CD4-positive, alpha-beta T cell (primary cell): ENCODE measurements around the gene NDUFA3. TPM values are rescaled to one million over a fixed set of nuclear protein-coding genes. Genes with fewer than 3 reads are reported as not detected.

Source experiments
- ATAC-seq: fragments of 200-7000 bp; cut with Tn5 transposase; one replicate; pipeline ENCODE4 v1.10.0; 2022; ENCODE audit warnings: mild to moderate bottlenecking; ENCODE audit not compliant: poor library complexity
- CTCF ChIA-PET: fragments of 350-600 bp; sonication (Branson Sonifier 250); formaldehyde crosslinking; loops from one replicate; lab custom pipeline; 2021; ENCODE audit warnings: antibody characterized with exemption, inconsistent platforms; lab: Charles Lee
- POLR2A ChIA-PET: fragments of 350-600 bp; sonication (Branson Sonifier 250); formaldehyde crosslinking; loops from one replicate; lab custom pipeline; 2021; ENCODE audit warnings: antibody characterized with exemption, inconsistent platforms; lab: Charles Lee
- DNase-seq, 14 experiments: peaks; one replicate each; pipeline ENCODE4 v3.0.0-alpha.2; 2013 to 2020; ENCODE audit warnings: mixed read lengths in 2 of 14
- H3K27ac ChIP-seq, 2 donors: one replicate each; pipeline versions ENCODE4 v1.5.1 to v1.7.0; 2013; ENCODE audit warnings: low read length in 2 of 2, low read depth in 1 of 2, mild to moderate bottlenecking in 1 of 2
- H3K27me3 ChIP-seq, 2 experiments: 1 replicate in 1 of 2; 2 replicates in 1 of 2; pipeline versions ENCODE4 v1.6.1 to v1.7.0; 2013; ENCODE audit warnings: low read length in 2 of 2, control low read depth in 1 of 2, mild to moderate bottlenecking in 1 of 2, moderate library complexity in 1 of 2; ENCODE audit not compliant: insufficient read depth in 2 of 2, control insufficient read depth in 1 of 2
- H3K36me3 ChIP-seq: one replicate; pipeline ENCODE4 v1.6.1; 2013; ENCODE audit warnings: low read length, control low read depth; ENCODE audit not compliant: insufficient read depth
- H3K4me1 ChIP-seq: one replicate; pipeline ENCODE4 v1.6.1; 2013; ENCODE audit warnings: low read length, control low read depth; ENCODE audit not compliant: insufficient read depth
- H3K4me3 ChIP-seq: one replicate; pipeline ENCODE4 v1.5.1; 2013; ENCODE audit warnings: mild to moderate bottlenecking, low read length, moderate library complexity
- H3K9me3 ChIP-seq, 2 experiments: 1 replicate in 1 of 2; 2 replicates in 1 of 2; pipeline versions ENCODE4 v1.6.1 to v1.7.0; 2013; ENCODE audit warnings: low read length in 2 of 2, mild to moderate bottlenecking in 2 of 2, control low read depth in 1 of 2, moderate library complexity in 1 of 2; ENCODE audit not compliant: control insufficient read depth in 1 of 2, insufficient read depth in 1 of 2
- H3K27ac Mint-ChIP-seq: one replicate; pipeline ENCODE4 v1.8.0; 2020; ENCODE audit warnings: mixed read lengths
- H3K27me3 Mint-ChIP-seq: one replicate; pipeline ENCODE4 v1.8.0; 2021; ENCODE audit warnings: mixed read lengths
- H3K36me3 Mint-ChIP-seq: one replicate; pipeline ENCODE4 v1.8.0; 2021; ENCODE audit warnings: low read depth, mixed read lengths
- H3K4me1 Mint-ChIP-seq: one replicate; pipeline ENCODE4 v1.8.0; 2021; ENCODE audit warnings: low read depth, mixed read lengths
- H3K4me3 Mint-ChIP-seq: one replicate; pipeline ENCODE4 v1.8.0; 2020; ENCODE audit warnings: mild to moderate bottlenecking, mixed read lengths
- H3K9me3 Mint-ChIP-seq: one replicate; pipeline ENCODE4 v1.8.0; 2020; ENCODE audit warnings: mixed read lengths
- CTCF ChIP-seq: fragments of 200-600 bp; IDR thresholded peaks from one replicate; pipeline ENCODE4 v1.8.0; 2022; ENCODE audit warnings: antibody characterized with exemption, mild to moderate bottlenecking
- intact Hi-C, 2 experiments: fragments of 100-400 bp; cut with DNase I in 1 of 2; cut with micrococcal nuclease in 1 of 2; formaldehyde crosslinking; loops; one replicate each; pipeline versions ENCODE4 v1.15.1 to v1.9.0; 2023 to 2025; cut with DNase I, micrococcal nuclease
- polyA plus RNA-seq, 2 donors: library from polyadenylated mRNA; unstranded; fragments of 120-200 nt; gene quantifications; one replicate each; pipeline ENCODE4 v1.2.1, GENCODE V29; 2013
- total RNA-seq, 174 experiments: library from RNA in 2 of 174; stranded (reverse) in 2 of 174; gene quantifications; one replicate each; pipeline ENCODE4 v1.2.3 and lab custom pipeline; 2021 to 2026

The NDUFA3 gene
- total RNA-seq (10 to 100 TPM; 63.0 to 63.5 TPM), total RNA-seq (lab: John Stamatoyannopoulos, UW) (13.5 to 40.8 (median 25.7) reads per million in 172 experiments)
- 122 TPM for polyA plus RNA-seq (2013, experiment 1 of 2)
- polyA plus RNA-seq (2013, experiment 2 of 2): 121 TPM

GRCh38 chr19:54102421-54103169 is at the start of gene NDUFA3:
NDUFA3 (plus strand) TSS chr19:54102855; CDS start chr19:54102879, 24 bp downstream.
- peaks cover 23% of the 10 kb centered on the region for H3K4me1 Mint-ChIP-seq
- POLR2A ChIA-PET: interaction anchor here (0.8 to 2.9 kb wide), 5 partner anchors 13 to 87 kb away, joined by 3 to 24 read pairs (median 3); partner anchors contain the start of genes CNOT3, LENG1, MBOAT7 and PRPF31

GRCh38 chr19:54062643-54063042 is 40.0 kb upstream of the NDUFA3 start:
- H3K27me3 Mint-ChIP-seq: peaks cover 28% of the 10 kb centered on the region
- no peak for TF ChIP-seq CTCF
- ATAC-seq: no peak
- no peaks in the 10 kb centered on the region for H3K4me1 Mint-ChIP-seq
- Histone ChIP-seq H3K27ac (no peak overlapping the region), H3K9me3 (peaks cover 0 to 9% of the 10 kb centered on the region in 2 experiments), H3K27me3 (peaks cover 3 to 5% of the 10 kb centered on the region in 2 experiments), H3K4me1 (no peaks in the 10 kb centered on the region), H3K4me3 (no peak overlapping the region), H3K36me3 (no peaks in the 10 kb centered on the region)
- peak in 2 of 14 experiments; percentile 12 to 16 for DNase-seq
- ChIA-PET POLR2A (no interaction called here), CTCF (no interaction called here)
- intact Hi-C loops: no loop called here
- no peak overlapping the region for H3K4me3 Mint-ChIP-seq
- H3K36me3 Mint-ChIP-seq: no peaks in the 10 kb centered on the region
- H3K9me3 Mint-ChIP-seq: no peaks in the 10 kb centered on the region
- H3K27ac Mint-ChIP-seq: no peak overlapping the region

More at GRCh38 chr19:54102421-54103169, at the start of gene NDUFA3:
- H3K9me3 Mint-ChIP-seq: no peaks in the 10 kb centered on the region
- CTCF ChIA-PET: interaction anchor here (0.9 kb wide), 1 partner anchor 57 kb away, joined by 3 read pairs; the partner anchor contains the start of gene LENG1
- H3K36me3 Mint-ChIP-seq: peaks cover 27% of the 10 kb centered on the region
- peaks cover 24% of the 10 kb centered on the region for H3K4me1 ChIP-seq
- H3K27ac ChIP-seq: peak within 1 kb of the TSS; percentile 37 to 72
- intact Hi-C loops: loop anchor here (1.0 to 10.0 kb wide), 6 partner anchors 13 to 578 kb away; partner anchors contain the start of genes MYADM (in 2 of the 2), PRPF31 (in 2 of the 2), TFPT (in 2 of the 2) and CNOT3 (in 1 of the 2)
- no peaks in the 10 kb centered on the region for H3K27me3 ChIP-seq
- H3K27ac Mint-ChIP-seq: peak within 1 kb of the TSS; percentile 82
- ATAC-seq (peak; percentile 99), DNase-seq (peak; percentile 93 to 100 (median 98))
- H3K9me3 ChIP-seq: no peaks in the 10 kb centered on the region
- H3K4me3 Mint-ChIP-seq: peak within 1 kb of the TSS; percentile 97
- TF ChIP-seq CTCF: no peak
- peak within 1 kb of the TSS; percentile 98 for H3K4me3 ChIP-seq
- H3K27me3 Mint-ChIP-seq: no peaks in the 10 kb centered on the region
- peaks cover 20% of the 10 kb centered on the region for H3K36me3 ChIP-seq

- no peaks in the 10 kb centered on the region for H3K36me3 Mint-ChIP-seq
- H3K4me1 Mint-ChIP-seq: no peaks in the 10 kb centered on the region
- no peak for TF ChIP-seq CTCF
- Histone ChIP-seq H3K27ac (no peak within 1 kb of the TSS), H3K4me1 (no peaks in the 10 kb centered on the region), H3K9me3 (peaks cover 0 to 9% of the 10 kb centered on the region in 2 experiments), H3K27me3 (peaks cover 3 to 5% of the 10 kb centered on the region in 2 experiments), H3K4me3 (no peak within 1 kb of the TSS), H3K36me3 (no peaks in the 10 kb centered on the region)
- ChIA-PET CTCF (no interaction called here), POLR2A (no interaction called here)
- ATAC-seq (no peak), DNase-seq (no peak)
- no peak within 1 kb of the TSS for H3K27ac Mint-ChIP-seq
- no peak within 1 kb of the TSS for H3K4me3 Mint-ChIP-seq
- H3K9me3 Mint-ChIP-seq: no peaks in the 10 kb centered on the region
- peaks cover 28% of the 10 kb centered on the region for H3K27me3 Mint-ChIP-seq
- intact Hi-C loops: no loop called here
Measured at GRCh38 chr19:54063350-54064116, 39.1 kb upstream of the NDUFA3 start, which contains the start of gene VSTM1. VSTM1 (minus strand) TSS chr19:54063897; CDS start chr19:54063777, 120 bp downstream.
